NT2/D1 (cell line): Measurements from ENCODE around the gene MAGI2.

Experiments
- DNase-seq: peaks from one replicate; pipeline ENCODE4 v3.0.0-alpha.2; 2011; ENCODE audit warnings: low read depth, low spot score
- H3K27me3 ChIP-seq: 2 replicates; pipeline ENCODE4 v1.6.0; 2011; ENCODE audit warnings: mild to moderate bottlenecking; ENCODE audit not compliant: insufficient read length, insufficient read depth
- H3K36me3 ChIP-seq: 2 replicates; pipeline ENCODE4 v1.6.1; 2011; ENCODE audit warnings: mild to moderate bottlenecking, low read length, mixed read lengths; ENCODE audit not compliant: insufficient read depth, insufficient read length
- H3K4me1 ChIP-seq: 2 replicates; pipeline ENCODE4 v1.5.1; 2011; ENCODE audit not compliant: insufficient read depth, insufficient read length
- H3K4me3 ChIP-seq: 2 replicates; pipeline ENCODE4 v1.5.1; 2011; ENCODE audit warnings: low read depth; ENCODE audit not compliant: insufficient read length
- H3K9ac ChIP-seq: 2 replicates; pipeline ENCODE4 v1.6.0; 2011; ENCODE audit warnings: low read depth; ENCODE audit not compliant: insufficient read length
- H3K9me3 ChIP-seq: 2 replicates; pipeline ENCODE4 v1.5.1; 2011; ENCODE audit warnings: mild to moderate bottlenecking, low read length; ENCODE audit not compliant: insufficient read depth
- SUZ12 ChIP-seq: IDR thresholded peaks from 2 replicates; pipeline ENCODE4 v1.6.1; 2011; ENCODE audit not compliant: insufficient read length, insufficient read depth; ENCODE audit errors: extremely low read depth
- YY1 ChIP-seq: IDR thresholded peaks from 2 replicates; pipeline ENCODE4 v1.6.1; 2011; ENCODE audit not compliant: insufficient read length, insufficient read depth
- ZNF274 ChIP-seq: IDR thresholded peaks from 2 replicates; pipeline ENCODE4 v1.6.1; 2011; ENCODE audit warnings: mild to moderate bottlenecking, low read depth, low read length

Gene MAGI2

GRCh38 chr7:77993838-77994237 is 1459.6 kb downstream of the MAGI2 start:
- no peaks in the 10 kb centered on the region for H3K4me1 ChIP-seq
- DNase-seq = no peak
- no peaks in the 10 kb centered on the region for H3K27me3 ChIP-seq
- no peak overlapping the region for H3K9ac ChIP-seq
- no peak for TF ChIP-seq YY1
- no peak for TF ChIP-seq ZNF274
- no peak for TF ChIP-seq SUZ12
- no peaks in the 10 kb centered on the region for H3K9me3 ChIP-seq
- H3K36me3 ChIP-seq = no peaks in the 10 kb centered on the region
- no peak overlapping the region for H3K4me3 ChIP-seq

- Histone ChIP-seq H3K36me3 (no peaks in the 10 kb centered on the region), H3K9me3 (no peaks in the 10 kb centered on the region), H3K27me3 (no peaks in the 10 kb centered on the region), H3K9ac (no peak overlapping the region), H3K4me1 (no peaks in the 10 kb centered on the region), H3K4me3 (no peak overlapping the region)
- no peak for DNase-seq
- TF ChIP-seq SUZ12 (no peak), YY1 (no peak), ZNF274 (no peak)
Observed at GRCh38 chr7:77991656-77992055, 1461.8 kb downstream of the MAGI2 start.

- no peaks in the 10 kb centered on the region for H3K9me3 ChIP-seq
- no peaks in the 10 kb centered on the region for H3K27me3 ChIP-seq
- peak; percentile 35 for DNase-seq
- no peak overlapping the region for H3K4me3 ChIP-seq
- H3K9ac ChIP-seq = no peak overlapping the region
- H3K36me3 ChIP-seq = no peaks in the 10 kb centered on the region
- H3K4me1 ChIP-seq = no peaks in the 10 kb centered on the region
- no peak for TF ChIP-seq ZNF274
- no peak for TF ChIP-seq SUZ12
- no peak for TF ChIP-seq YY1
Observed at GRCh38 chr7:77989981-77990566, 1463.4 kb downstream of the MAGI2 start.

- Histone ChIP-seq H3K4me1 (no peaks in the 10 kb centered on the region), H3K4me3 (no peak overlapping the region), H3K9me3 (no peaks in the 10 kb centered on the region), H3K9ac (no peak overlapping the region), H3K27me3 (no peaks in the 10 kb centered on the region), H3K36me3 (no peaks in the 10 kb centered on the region)
- no peak for DNase-seq
- TF ChIP-seq SUZ12 (no peak), YY1 (no peak), ZNF274 (no peak)
Observed at GRCh38 chr7:77985974-77986339, 1467.5 kb downstream of the MAGI2 start.

- TF ChIP-seq SUZ12 (no peak), YY1 (no peak), ZNF274 (no peak)
- DNase-seq = no peak
- no peak overlapping the region for H3K4me3 ChIP-seq
- no peaks in the 10 kb centered on the region for H3K36me3 ChIP-seq
- H3K9me3 ChIP-seq = no peaks in the 10 kb centered on the region
- no peak overlapping the region for H3K9ac ChIP-seq
- no peaks in the 10 kb centered on the region for H3K27me3 ChIP-seq
- no peaks in the 10 kb centered on the region for H3K4me1 ChIP-seq
Observed at GRCh38 chr7:77985232-77985973, 1468.1 kb downstream of the MAGI2 start.

GRCh38 chr7:77983973-77984372 is 1469.5 kb downstream of the MAGI2 start:
- no peaks in the 10 kb centered on the region for H3K27me3 ChIP-seq
- no peaks in the 10 kb centered on the region for H3K9me3 ChIP-seq
- H3K4me3 ChIP-seq = no peak overlapping the region
- H3K4me1 ChIP-seq = no peaks in the 10 kb centered on the region
- H3K9ac ChIP-seq = no peak overlapping the region
- H3K36me3 ChIP-seq = no peaks in the 10 kb centered on the region
- TF ChIP-seq ZNF274 (no peak), YY1 (no peak), SUZ12 (no peak)
- no peak for DNase-seq

- Histone ChIP-seq H3K36me3 (no peaks in the 10 kb centered on the region), H3K27me3 (no peaks in the 10 kb centered on the region), H3K9ac (no peak overlapping the region), H3K9me3 (no peaks in the 10 kb centered on the region), H3K4me3 (no peak overlapping the region), H3K4me1 (no peaks in the 10 kb centered on the region)
- DNase-seq = no peak
- TF ChIP-seq YY1 (no peak), ZNF274 (no peak), SUZ12 (no peak)
Observed at GRCh38 chr7:77982926-77983550, 1470.4 kb downstream of the MAGI2 start.
